Mucosa of descending colon (tissue), 3 donors: ENCODE measurements around the gene LIPA. TPM values are rescaled to one million over a fixed set of nuclear protein-coding genes. Genes with fewer than 3 reads are reported as not detected.
A peak's percentile ranks its signal among the peaks of the same experiment; 100 is the strongest.

Experiments
- ATAC-seq: fragments of 200-7000 bp; cut with Tn5 transposase; one replicate; pipeline ENCODE4 v1.9.1; 2020; ENCODE audit warnings: mild to moderate bottlenecking, moderate library complexity
- DNase-seq, 3 donors: peaks; one replicate each; pipeline ENCODE4 v3.0.0-alpha.2; 2020
- H3K36me3 ChIP-seq: fragments of 200-600 bp; one replicate; pipeline ENCODE4 v1.8.0; 2021; ENCODE audit warnings: low read depth, mild to moderate bottlenecking
- H3K4me1 ChIP-seq: fragments of 200-600 bp; one replicate; pipeline ENCODE4 v1.8.0; 2021; ENCODE audit warnings: low read depth, mild to moderate bottlenecking
- H3K4me3 ChIP-seq: fragments of 200-600 bp; one replicate; pipeline ENCODE4 v1.8.0; 2021; ENCODE audit warnings: mild to moderate bottlenecking
- H3K9me3 ChIP-seq: fragments of 200-600 bp; one replicate; pipeline ENCODE4 v1.8.0; 2021; ENCODE audit warnings: mild to moderate bottlenecking
- intact Hi-C, 2 donors: fragments of 100-400 bp; cut with DNase I in 1 of 2; cut with micrococcal nuclease in 1 of 2; formaldehyde crosslinking; loops; one replicate each; pipeline versions ENCODE4 v1.11.0 to v1.11.1; 2022; cut with DNase I, micrococcal nuclease
- total RNA-seq, 3 donors: library from RNA; stranded (reverse); fragmentation: NEBNext Ultra II Directional in 2 of 3; extraction: Animal tissue kit (Norgen Biotek cat#: 25700) in 2 of 3; gene quantifications; one replicate each; pipeline versions ENCODE4 v1.2.1 to v1.2.4, GENCODE V29; 2021 to 2023
- TF ChIP-seq, protein P1 (sequence below): fragments of 200-600 bp; IDR thresholded peaks from one replicate; pipeline ENCODE4 v1.8.0; 2022; ENCODE audit warnings: antibody characterized with exemption, mild to moderate bottlenecking
- donor health status: DM: no; HTN: no; CAD: no; lungs with moderate emphysema.
- donor health status: DM: no; HTN: no; CAD: no.
- donor health status: DM: no; HTN: yes; CAD: no.

LIPA gene
- total RNA-seq, 3 donors from 2014 or later = 20.6 to 34.5 (median 29.6) TPM

DNA sequence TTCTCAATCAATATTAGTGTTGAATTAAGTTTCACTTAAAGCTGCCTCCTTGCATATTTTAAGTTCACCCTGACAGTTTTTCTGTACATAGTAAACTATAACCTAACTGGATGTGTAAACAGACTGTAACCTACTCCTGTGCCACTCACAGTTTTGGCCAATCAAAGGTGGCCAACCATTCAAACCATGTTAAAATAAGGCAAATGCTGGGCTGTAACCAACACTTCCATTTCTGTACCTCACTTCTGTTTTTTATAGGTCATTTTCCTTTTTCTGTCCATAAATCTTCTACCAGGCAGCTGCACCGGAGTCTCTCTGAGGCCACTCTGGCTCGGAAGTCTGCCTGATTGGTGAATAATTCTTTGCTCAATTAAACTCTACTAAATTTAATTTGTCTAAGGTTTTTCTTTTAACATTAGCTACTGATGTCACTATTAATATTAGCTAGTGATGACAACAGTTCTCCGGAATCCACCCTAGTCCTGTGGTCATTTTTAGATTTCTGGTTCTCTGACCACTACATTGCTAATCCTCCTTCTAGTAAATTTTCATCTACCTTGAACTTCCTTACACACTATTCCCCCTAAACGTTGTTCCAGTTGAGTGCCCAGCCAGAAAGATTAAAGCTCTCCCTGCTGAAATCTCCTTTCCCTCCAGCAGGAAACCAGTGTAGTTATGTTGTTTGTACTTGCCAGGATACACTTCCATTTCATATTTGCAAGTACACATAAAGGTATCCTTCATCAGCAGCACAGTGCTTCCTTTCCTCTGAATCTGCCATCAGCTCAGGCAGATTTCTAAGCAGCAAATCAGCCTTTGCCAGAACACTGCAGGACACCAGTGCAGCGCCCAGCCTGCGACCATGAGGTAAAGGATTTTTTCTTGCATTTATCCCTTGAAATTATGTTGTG is 31.7 kb upstream of the LIPA start:
- no peak for ATAC-seq

GRCh38 chr10:89281606-89282395 is 30.2 kb upstream of the LIPA start:
- no peak overlapping the region for H3K4me3 ChIP-seq
- no peak for DNase-seq
- H3K36me3 ChIP-seq = no peaks in the 10 kb centered on the region
- ATAC-seq = peak; percentile 40
- no peaks in the 10 kb centered on the region for H3K4me1 ChIP-seq
- intact Hi-C loops = no loop called here
- TF ChIP-seq, protein P1, sequence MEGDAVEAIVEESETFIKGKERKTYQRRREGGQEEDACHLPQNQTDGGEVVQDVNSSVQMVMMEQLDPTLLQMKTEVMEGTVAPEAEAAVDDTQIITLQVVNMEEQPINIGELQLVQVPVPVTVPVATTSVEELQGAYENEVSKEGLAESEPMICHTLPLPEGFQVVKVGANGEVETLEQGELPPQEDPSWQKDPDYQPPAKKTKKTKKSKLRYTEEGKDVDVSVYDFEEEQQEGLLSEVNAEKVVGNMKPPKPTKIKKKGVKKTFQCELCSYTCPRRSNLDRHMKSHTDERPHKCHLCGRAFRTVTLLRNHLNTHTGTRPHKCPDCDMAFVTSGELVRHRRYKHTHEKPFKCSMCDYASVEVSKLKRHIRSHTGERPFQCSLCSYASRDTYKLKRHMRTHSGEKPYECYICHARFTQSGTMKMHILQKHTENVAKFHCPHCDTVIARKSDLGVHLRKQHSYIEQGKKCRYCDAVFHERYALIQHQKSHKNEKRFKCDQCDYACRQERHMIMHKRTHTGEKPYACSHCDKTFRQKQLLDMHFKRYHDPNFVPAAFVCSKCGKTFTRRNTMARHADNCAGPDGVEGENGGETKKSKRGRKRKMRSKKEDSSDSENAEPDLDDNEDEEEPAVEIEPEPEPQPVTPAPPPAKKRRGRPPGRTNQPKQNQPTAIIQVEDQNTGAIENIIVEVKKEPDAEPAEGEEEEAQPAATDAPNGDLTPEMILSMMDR = no peak
- H3K9me3 ChIP-seq = no peaks in the 10 kb centered on the region

More for the DNA sequence above, 31.7 kb upstream of the LIPA start:
- no peaks in the 10 kb centered on the region for H3K4me1 ChIP-seq
- H3K36me3 ChIP-seq = no peaks in the 10 kb centered on the region
- no peaks in the 10 kb centered on the region for H3K9me3 ChIP-seq
- TF ChIP-seq, protein P1 = no peak
- H3K4me3 ChIP-seq = no peak overlapping the region
- no peak for DNase-seq
- intact Hi-C loops = no loop called here

DNA sequence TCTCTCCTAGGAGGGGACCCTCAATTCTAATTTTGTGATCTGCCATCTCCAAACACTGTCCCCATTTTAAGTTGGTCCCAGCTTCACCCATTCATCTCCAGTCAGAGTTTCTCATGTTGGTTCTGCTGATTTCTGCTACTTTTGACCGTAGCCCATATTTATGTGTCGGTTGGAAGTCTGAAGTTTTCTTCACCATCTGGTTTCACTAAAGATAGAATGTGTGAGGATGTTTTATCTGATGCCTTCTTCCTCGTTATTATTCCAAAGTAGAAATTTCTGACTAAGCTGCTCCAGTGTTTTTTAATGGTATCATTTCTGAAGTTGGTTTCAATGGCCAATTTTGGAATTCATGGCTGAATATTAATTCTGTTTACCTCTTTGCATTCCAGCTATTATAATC is 28.9 kb upstream of the LIPA start:
- Histone ChIP-seq H3K4me3 (no peak overlapping the region), H3K9me3 (no peaks in the 10 kb centered on the region), H3K36me3 (no peaks in the 10 kb centered on the region), H3K4me1 (no peaks in the 10 kb centered on the region)
- intact Hi-C loops = no loop called here
- TF ChIP-seq, protein P1 = no peak
- DNase-seq (no peak), ATAC-seq (no peak)

DNA sequence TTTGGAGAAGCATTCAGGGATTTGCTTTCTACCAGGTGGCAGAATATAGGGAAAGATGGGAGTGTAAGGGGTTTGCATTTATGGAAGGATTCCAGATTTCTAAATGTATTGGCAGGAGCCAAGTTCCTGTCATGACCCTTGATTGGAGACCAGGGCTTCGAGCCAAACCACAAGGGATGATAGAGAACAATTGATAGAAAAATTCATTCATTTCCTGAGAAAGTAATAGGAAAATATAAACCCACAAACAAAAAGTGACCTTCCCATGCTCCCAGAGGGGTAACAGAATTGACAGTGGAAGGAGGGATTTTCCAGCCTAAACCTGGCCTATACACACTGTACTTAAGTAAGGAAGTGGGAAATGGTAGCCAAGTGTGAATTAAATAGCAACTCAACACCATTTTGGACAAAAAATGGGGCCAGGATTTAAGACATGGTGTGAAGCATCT is 27.9 kb upstream of the LIPA start:
- Histone ChIP-seq H3K4me3 (no peak overlapping the region), H3K9me3 (no peaks in the 10 kb centered on the region), H3K4me1 (no peaks in the 10 kb centered on the region), H3K36me3 (no peaks in the 10 kb centered on the region)
- TF ChIP-seq, protein P1 = no peak
- intact Hi-C loops = no loop called here
- DNase-seq (no peak), ATAC-seq (no peak)

GRCh38 chr10:89278900-89279392 is 27.4 kb upstream of the LIPA start:
- DNase-seq = no peak
- ATAC-seq = no peak
- Histone ChIP-seq H3K9me3 (no peaks in the 10 kb centered on the region), H3K36me3 (no peaks in the 10 kb centered on the region), H3K4me3 (no peak overlapping the region), H3K4me1 (no peaks in the 10 kb centered on the region)
- intact Hi-C loops = no loop called here
- TF ChIP-seq, protein P1 = no peak
